OCI-LY7 (cell line): ENCODE results near the gene CTPS2.

Experiments used
- EZH2phosphoT487 ChIP-seq: fragments of 200-600 bp; sonication (generic); IDR thresholded peaks from 2 replicates; pipeline ENCODE4 v1.6.1; 2018; ENCODE audit warnings: low read depth, borderline replicate concordance, mild to moderate bottlenecking, mixed run types, antibody characterized with exemption, low read length, moderate library complexity, mixed read lengths
- TF ChIP-seq, protein P1 (sequence below): fragments of 200-600 bp; sonication (generic); conservative IDR thresholded peaks from 2 replicates; pipeline ENCODE4 v1.5.1; 2014; ENCODE audit warnings: mild to moderate bottlenecking, antibody characterized with exemption, low read length, moderate library complexity, mixed read lengths

DNA sequence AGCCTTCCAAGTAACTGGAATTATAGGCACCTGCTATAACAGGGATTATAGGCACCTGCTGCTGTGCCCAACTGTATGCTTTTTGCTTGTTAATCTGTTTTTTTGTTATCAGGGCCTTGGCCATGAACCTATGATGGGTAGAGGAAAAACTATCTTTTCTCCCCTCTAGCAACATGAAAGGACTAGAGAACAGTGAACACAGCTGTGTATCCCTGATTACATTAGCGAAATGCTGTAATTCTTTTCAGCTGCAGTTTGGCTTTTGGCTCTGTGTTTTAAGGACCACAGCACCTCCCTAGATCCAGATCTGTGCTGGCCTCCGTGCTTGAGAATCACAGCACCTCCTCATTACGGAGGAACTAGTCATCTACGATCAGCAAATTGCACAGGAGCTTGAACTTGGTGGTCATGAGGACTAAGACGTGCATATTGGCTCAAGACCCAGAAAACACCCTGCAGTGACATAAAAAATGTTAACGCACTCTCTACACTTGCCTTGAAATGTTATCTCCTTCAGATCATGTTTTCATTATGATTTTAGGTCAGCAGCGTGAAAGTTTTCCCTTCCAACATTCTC, 120.2 kb downstream of the CTPS2 start:
- TF ChIP-seq EZH2phosphoT487 = no peak
- TF ChIP-seq, protein P1, sequence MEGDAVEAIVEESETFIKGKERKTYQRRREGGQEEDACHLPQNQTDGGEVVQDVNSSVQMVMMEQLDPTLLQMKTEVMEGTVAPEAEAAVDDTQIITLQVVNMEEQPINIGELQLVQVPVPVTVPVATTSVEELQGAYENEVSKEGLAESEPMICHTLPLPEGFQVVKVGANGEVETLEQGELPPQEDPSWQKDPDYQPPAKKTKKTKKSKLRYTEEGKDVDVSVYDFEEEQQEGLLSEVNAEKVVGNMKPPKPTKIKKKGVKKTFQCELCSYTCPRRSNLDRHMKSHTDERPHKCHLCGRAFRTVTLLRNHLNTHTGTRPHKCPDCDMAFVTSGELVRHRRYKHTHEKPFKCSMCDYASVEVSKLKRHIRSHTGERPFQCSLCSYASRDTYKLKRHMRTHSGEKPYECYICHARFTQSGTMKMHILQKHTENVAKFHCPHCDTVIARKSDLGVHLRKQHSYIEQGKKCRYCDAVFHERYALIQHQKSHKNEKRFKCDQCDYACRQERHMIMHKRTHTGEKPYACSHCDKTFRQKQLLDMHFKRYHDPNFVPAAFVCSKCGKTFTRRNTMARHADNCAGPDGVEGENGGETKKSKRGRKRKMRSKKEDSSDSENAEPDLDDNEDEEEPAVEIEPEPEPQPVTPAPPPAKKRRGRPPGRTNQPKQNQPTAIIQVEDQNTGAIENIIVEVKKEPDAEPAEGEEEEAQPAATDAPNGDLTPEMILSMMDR = no peak
